H9 (cell line): ENCODE measurements around the gene MLIP. TPM values are rescaled to one million over a fixed set of nuclear protein-coding genes. Genes with fewer than 3 reads are reported as not detected.

Experiments used
- DNase-seq: peaks from one replicate; pipeline ENCODE4 v3.0.0-alpha.2; 2017
- H2AFZ ChIP-seq: one replicate; pipeline ENCODE4 v1.6.1; 2013; ENCODE audit warnings: mild to moderate bottlenecking, low read length, control low read depth, moderate library complexity
- H2AK5ac ChIP-seq: 2 replicates; pipeline ENCODE4 v1.6.1; 2013; ENCODE audit warnings: low read length, control low read depth, mixed read lengths; ENCODE audit not compliant: insufficient read length
- H2BK120ac ChIP-seq: one replicate; pipeline ENCODE4 v1.6.1; 2013; ENCODE audit warnings: low read depth, mild to moderate bottlenecking, low read length, control low read depth, inconsistent platforms; ENCODE audit not compliant: poor library complexity, severe bottlenecking
- H2BK12ac ChIP-seq: 2 replicates; pipeline ENCODE4 v1.6.1; 2013; ENCODE audit warnings: low read length, control low read depth, mixed read lengths, low read depth; ENCODE audit not compliant: insufficient read length
- H2BK15ac ChIP-seq: 2 replicates; pipeline ENCODE4 v1.6.1; 2013; ENCODE audit warnings: low read depth, low read length, control low read depth
- H2BK20ac ChIP-seq: one replicate; pipeline ENCODE4 v1.6.1; 2013; ENCODE audit warnings: low read depth, mild to moderate bottlenecking, low read length, control low read depth, inconsistent platforms; ENCODE audit not compliant: poor library complexity, severe bottlenecking
- H2BK5ac ChIP-seq: 2 replicates; pipeline ENCODE4 v1.6.1; 2013; ENCODE audit warnings: low read length, control low read depth, mixed read lengths; ENCODE audit not compliant: insufficient read length
- H3K14ac ChIP-seq: 2 replicates; pipeline ENCODE4 v1.6.1; 2013; ENCODE audit warnings: low read length, control low read depth; ENCODE audit not compliant: insufficient read depth
- H3K18ac ChIP-seq: 2 replicates; pipeline ENCODE4 v1.6.1; 2013; ENCODE audit warnings: low read depth, mild to moderate bottlenecking, mixed read lengths, low read length, control low read depth; ENCODE audit not compliant: insufficient read length
- H3K23ac ChIP-seq: 2 replicates; pipeline ENCODE4 v1.6.1; 2013; ENCODE audit warnings: low read length, control low read depth, mixed read lengths, low read depth; ENCODE audit not compliant: insufficient read length
- H3K23me2 ChIP-seq: 2 replicates; pipeline ENCODE4 v1.6.1; 2013; ENCODE audit warnings: low read depth, mild to moderate bottlenecking, mixed read lengths, low read length, control low read depth; ENCODE audit not compliant: insufficient read length, poor library complexity, severe bottlenecking
- H3K27ac ChIP-seq: 2 replicates; pipeline ENCODE4 v1.5.1; 2013; ENCODE audit warnings: low read length, control low read depth, mixed read lengths, low read depth; ENCODE audit not compliant: insufficient read length
- H3K27me3 ChIP-seq: 2 replicates; pipeline ENCODE4 v1.6.1; 2013; ENCODE audit warnings: low read length, control low read depth, inconsistent platforms; ENCODE audit not compliant: insufficient read depth
- H3K4ac ChIP-seq: 2 replicates; pipeline ENCODE4 v1.6.1; 2013; ENCODE audit warnings: low read depth, mild to moderate bottlenecking, control low read depth, inconsistent platforms, low read length, moderate library complexity
- H3K4me1 ChIP-seq: 2 replicates; pipeline ENCODE4 v1.6.1; 2013; ENCODE audit warnings: low read length, control low read depth, inconsistent platforms; ENCODE audit not compliant: insufficient read depth
- H3K4me2 ChIP-seq: 2 replicates; pipeline ENCODE4 v1.6.1; 2013; ENCODE audit warnings: low read length, control low read depth, mixed read lengths; ENCODE audit not compliant: insufficient read length, insufficient read depth
- H3K56ac ChIP-seq: 2 replicates; pipeline ENCODE4 v1.6.1; 2013; ENCODE audit warnings: low read depth, mild to moderate bottlenecking, mixed read lengths, low read length, control low read depth; ENCODE audit not compliant: insufficient read length
- H3K79me1 ChIP-seq: 2 replicates; pipeline ENCODE4 v1.6.1; 2013; ENCODE audit warnings: low read depth, mild to moderate bottlenecking, moderate library complexity, low read length, control low read depth, inconsistent platforms; ENCODE audit not compliant: insufficient read depth, poor library complexity, severe bottlenecking
- H3K79me2 ChIP-seq: 2 replicates; pipeline ENCODE4 v1.6.1; 2013; ENCODE audit warnings: low read length, control low read depth, inconsistent platforms; ENCODE audit not compliant: insufficient read depth
- H3K9ac ChIP-seq: 2 replicates; pipeline ENCODE4 v1.6.1; 2013; ENCODE audit warnings: low read length, control low read depth, mixed read lengths; ENCODE audit not compliant: insufficient read length; ENCODE audit errors: extremely low read depth
- H3K9me3 ChIP-seq: one replicate; pipeline ENCODE4 v1.6.1; 2013; ENCODE audit warnings: low read depth, low read length, inconsistent platforms; ENCODE audit not compliant: control insufficient read depth
- H3T11ph ChIP-seq: one replicate; pipeline ENCODE4 v1.6.1; 2013; ENCODE audit warnings: mild to moderate bottlenecking, low read length, control low read depth, inconsistent platforms
- H4K20me1 ChIP-seq: one replicate; pipeline ENCODE4 v1.6.1; 2013; ENCODE audit not compliant: control insufficient read depth, insufficient read length, insufficient read depth
- H4K5ac ChIP-seq: 2 replicates; pipeline ENCODE4 v1.6.1; 2013; ENCODE audit warnings: low read depth, mild to moderate bottlenecking, mixed read lengths, low read length, control low read depth; ENCODE audit not compliant: insufficient read length
- H4K8ac ChIP-seq: replicated peaks from 2 replicates; pipeline ENCODE4 v1.6.1; 2013; ENCODE audit warnings: low read length, control low read depth, mixed read lengths, low read depth; ENCODE audit not compliant: insufficient read length
- H4K91ac ChIP-seq: 2 replicates; pipeline ENCODE4 v1.6.1; 2013; ENCODE audit warnings: low read depth, mild to moderate bottlenecking, moderate library complexity, mixed read lengths, low read length, control low read depth; ENCODE audit not compliant: insufficient read length
- H3K27ac Mint-ChIP-seq, 3 experiments: 2 replicates in 2 of 3; 3 replicates in 1 of 3; pipeline ENCODE4 v1.8.0; 2020 to 2021; ENCODE audit warnings: mixed read lengths in 3 of 3, mild to moderate bottlenecking in 1 of 3, moderate library complexity in 1 of 3
- H3K27me3 Mint-ChIP-seq: 2 replicates; pipeline ENCODE4 v1.8.0; 2021; ENCODE audit warnings: low read depth, mild to moderate bottlenecking, moderate library complexity, mixed read lengths
- H3K36me3 Mint-ChIP-seq, 3 experiments: 2 replicates in 2 of 3; 3 replicates in 1 of 3; pipeline ENCODE4 v1.8.0; 2020 to 2021; ENCODE audit warnings: low read depth in 3 of 3, mixed read lengths in 3 of 3; ENCODE audit not compliant: insufficient read depth in 1 of 3
- H3K4me1 Mint-ChIP-seq, 2 experiments: 2 replicates each; pipeline ENCODE4 v1.8.0; 2020; ENCODE audit warnings: mixed read lengths in 2 of 2
- H3K4me3 Mint-ChIP-seq, 2 experiments: 2 replicates in 1 of 2; 3 replicates in 1 of 2; pipeline ENCODE4 v1.8.0; 2020 to 2021; ENCODE audit warnings: mild to moderate bottlenecking in 2 of 2, mixed read lengths in 2 of 2, moderate library complexity in 1 of 2
- H3K9me3 Mint-ChIP-seq, 2 experiments: 2 replicates in 1 of 2; 3 replicates in 1 of 2; pipeline ENCODE4 v1.8.0; 2020; ENCODE audit warnings: mild to moderate bottlenecking in 2 of 2, mixed read lengths in 2 of 2, moderate library complexity in 1 of 2
- CTCF ChIP-seq: fragments of 200-600 bp; sonication (generic); conservative IDR thresholded peaks from 3 replicates; pipeline ENCODE4 v1.8.0; 2021; ENCODE audit warnings: antibody characterized with exemption, mild to moderate bottlenecking
- WGBS: extraction: QIAGEN DNeasy Blood & Tissue Kit; methylation state at CpG from one replicate; pipeline ENCODE4 v1.1.7; 2013; ENCODE audit warnings: missing lambda C conversion rate, low lambda C conversion rate, mixed read lengths; ENCODE audit not compliant: insufficient read length; ENCODE audit errors: extremely low coverage; 5-methylcytosine and 5-hydroxymethylcytosine counted together
- total RNA-seq: library from RNA; stranded (reverse); gene quantifications from 2 replicates; pipeline ENCODE4 v1.2.1, GENCODE V29; 2021

MLIP gene
- total RNA-seq, 1 experiment from 2014 or later, result not detected

GRCh38 chr6:54100411-54101006 is 10.7 kb upstream of the MLIP start:
- no peak overlapping the region for H3K14ac ChIP-seq
- no peaks in the 10 kb centered on the region for H3K79me1 ChIP-seq
- no peaks in the 10 kb centered on the region for H3K23me2 ChIP-seq
- H3K79me2 ChIP-seq, result no peaks in the 10 kb centered on the region
- H2AFZ ChIP-seq, result no peak overlapping the region
- H3K9ac ChIP-seq, result no peak overlapping the region
- H3K56ac ChIP-seq, result no peak overlapping the region
- no peaks in the 10 kb centered on the region for H3K4me1 ChIP-seq
- H2BK20ac ChIP-seq, result no peak overlapping the region
- no peak for TF ChIP-seq CTCF
- Mint-ChIP-seq H3K27ac (no peak overlapping the region), H3K9me3 (no peaks in the 10 kb centered on the region), H3K27me3 (no peaks in the 10 kb centered on the region), H3K4me3 (no peak overlapping the region), H3K36me3 (no peaks in the 10 kb centered on the region), H3K4me1 (peaks cover 0 to 7% of the 10 kb centered on the region in 2 experiments; a peak in 1 of 4 replicates)
- H4K20me1 ChIP-seq, result no peaks in the 10 kb centered on the region
- H4K91ac ChIP-seq, result no peak overlapping the region
- H3K9me3 ChIP-seq, result no peaks in the 10 kb centered on the region
- no peak overlapping the region for H3K23ac ChIP-seq
- H2BK120ac ChIP-seq, result no peak overlapping the region
- H3K27ac ChIP-seq, result no peak overlapping the region
- no peak overlapping the region for H4K5ac ChIP-seq
- WGBS, result no CpG with 5 or more reads among the region's 1 CpG
- no peak overlapping the region for H4K8ac ChIP-seq
- no peak overlapping the region for H3K4me2 ChIP-seq
- no peak overlapping the region for H2AK5ac ChIP-seq
- no peak overlapping the region for H2BK12ac ChIP-seq
- no peak overlapping the region for H3T11ph ChIP-seq
- H3K27me3 ChIP-seq, result no peaks in the 10 kb centered on the region
- DNase-seq, result no peak
- H3K18ac ChIP-seq, result no peak overlapping the region
- H3K4ac ChIP-seq, result no peak overlapping the region
- H2BK15ac ChIP-seq, result no peak overlapping the region
- H2BK5ac ChIP-seq, result no peak overlapping the region
